B cell (primary cell): ENCODE data around the gene TMTC3. TPM values are rescaled to one million over a fixed set of nuclear protein-coding genes. Genes with fewer than 3 reads are reported as not detected.

Source experiments
- ATAC-seq: fragments of 200-7000 bp; cut with Tn5 transposase; one replicate; pipeline ENCODE4 v1.10.0; 2021; ENCODE audit warnings: low read depth, mild to moderate bottlenecking, moderate number of reproducible peaks, moderate library complexity
- CTCF ChIA-PET: fragments of 350-600 bp; sonication (Branson Sonifier 250); formaldehyde crosslinking; loops from one replicate; lab custom pipeline; 2021; ENCODE audit warnings: antibody characterized with exemption, inconsistent platforms; lab: Charles Lee
- POLR2A ChIA-PET: fragments of 350-600 bp; sonication (Branson Sonifier 250); formaldehyde crosslinking; loops from one replicate; lab custom pipeline; 2021; ENCODE audit warnings: antibody characterized with exemption; lab: Charles Lee
- DNase-seq: peaks from one replicate; pipeline ENCODE4 v3.0.0; 2013
- H2AFZ ChIP-seq: 2 replicates; pipeline ENCODE4 v1.6.1; 2012; ENCODE audit warnings: mild to moderate bottlenecking, low read depth, low read length; ENCODE audit not compliant: insufficient read depth, poor library complexity, severe bottlenecking
- H3K27ac ChIP-seq, 2 donors: 1 replicate in 1 of 2; 2 replicates in 1 of 2; pipeline ENCODE4 v1.5.1; 2012 to 2013; ENCODE audit warnings: low read length in 2 of 2, mild to moderate bottlenecking in 2 of 2, moderate library complexity in 1 of 2
- H3K27me3 ChIP-seq, 4 experiments: fragments of 200-600 bp in 1 of 4; sonication (generic) in 1 of 4; replicated peaks in 1 of 4; 1 replicate in 2 of 4; 2 replicates in 2 of 4; pipeline versions ENCODE4 v1.6.1 to v1.7.0; 2013 to 2016; ENCODE audit warnings: low read length in 3 of 4, mild to moderate bottlenecking in 2 of 4, mixed read lengths in 1 of 4, moderate library complexity in 1 of 4; ENCODE audit not compliant: insufficient read depth in 4 of 4, control insufficient read depth in 3 of 4; ENCODE audit errors: control extremely low read depth in 1 of 4
- H3K36me3 ChIP-seq, 2 experiments: replicated peaks in 1 of 2; 1 replicate in 1 of 2; 2 replicates in 1 of 2; pipeline versions ENCODE4 v1.6.1 to v1.7.1; 2013; ENCODE audit warnings: low read length in 1 of 2; ENCODE audit not compliant: insufficient read depth in 2 of 2, control insufficient read depth in 1 of 2; ENCODE audit errors: control extremely low read depth in 1 of 2, extremely low read depth in 1 of 2
- H3K4me1 ChIP-seq, 2 donors: fragments of 200-600 bp in 1 of 2; sonication (generic) in 1 of 2; 1 replicate in 1 of 2; 2 replicates in 1 of 2; pipeline versions ENCODE4 v1.5.1 to v1.6.1; 2013 to 2017; ENCODE audit warnings: low read length in 2 of 2; ENCODE audit not compliant: control insufficient read depth in 2 of 2, insufficient read depth in 2 of 2
- H3K4me2 ChIP-seq: replicated peaks from 2 replicates; pipeline ENCODE3; 2012; ENCODE audit warnings: mild to moderate bottlenecking, low read depth, low read length; ENCODE audit not compliant: poor library complexity, severe bottlenecking
- H3K4me3 ChIP-seq, 5 experiments: fragments of 200-600 bp in 1 of 5; sonication (generic) in 1 of 5; 1 replicate in 3 of 5; 2 replicates in 2 of 5; pipeline versions ENCODE4 v1.5.1 to v1.7.0; 2011 to 2016; ENCODE audit warnings: low read length in 4 of 5, mild to moderate bottlenecking in 4 of 5, low read depth in 2 of 5, control low read depth in 1 of 5, moderate library complexity in 1 of 5; ENCODE audit not compliant: insufficient read depth in 1 of 5; ENCODE audit errors: control extremely low read depth in 1 of 5, extremely low read depth in 1 of 5
- H3K79me2 ChIP-seq: fragments of 200-600 bp; sonication (generic); one replicate; pipeline ENCODE4 v1.6.0; 2016; ENCODE audit warnings: low read length; ENCODE audit not compliant: control insufficient read depth, insufficient read depth
- H3K9ac ChIP-seq: fragments of 200-600 bp; sonication (generic); 2 replicates; pipeline ENCODE4 v1.6.1; 2017; ENCODE audit warnings: mild to moderate bottlenecking, low read length, moderate library complexity
- H3K9me3 ChIP-seq, 3 donors: one replicate each; pipeline versions ENCODE4 v1.6.1 to v1.7.1; 2013; ENCODE audit warnings: low read length in 2 of 3; ENCODE audit not compliant: control insufficient read depth in 2 of 3, insufficient read depth in 1 of 3; ENCODE audit errors: control extremely low read depth in 1 of 3
- H4K20me1 ChIP-seq: 2 replicates; pipeline ENCODE4 v1.6.0; 2012; ENCODE audit warnings: mild to moderate bottlenecking, low read length; ENCODE audit not compliant: insufficient read depth, control insufficient read depth, poor library complexity, severe bottlenecking
- H3K27ac Mint-ChIP-seq: one replicate; pipeline ENCODE4 v1.8.0; 2021; ENCODE audit warnings: mixed read lengths
- H3K27me3 Mint-ChIP-seq: one replicate; pipeline ENCODE4 v1.8.0; 2021; ENCODE audit warnings: mixed read lengths
- H3K4me1 Mint-ChIP-seq: one replicate; pipeline ENCODE4 v1.8.0; 2021; ENCODE audit warnings: mixed read lengths
- H3K4me3 Mint-ChIP-seq: one replicate; pipeline ENCODE4 v1.8.0; 2021; ENCODE audit warnings: mixed read lengths
- H3K9me3 Mint-ChIP-seq: one replicate; pipeline ENCODE4 v1.8.0; 2022; ENCODE audit warnings: mixed read lengths; ENCODE audit not compliant: insufficient read depth
- CTCF ChIP-seq: fragments of 200-600 bp; IDR thresholded peaks from one replicate; pipeline ENCODE4 v1.8.0; 2022; ENCODE audit warnings: antibody characterized with exemption, mild to moderate bottlenecking
- EZH2 ChIP-seq: IDR thresholded peaks from 2 replicates; pipeline ENCODE4 v1.6.1; 2012; ENCODE audit warnings: borderline replicate concordance, low read depth, mild to moderate bottlenecking, moderate library complexity, low read length; ENCODE audit not compliant: insufficient read depth, poor library complexity, severe bottlenecking
- WGBS: methylation state at CpG from one replicate; pipeline ENCODE4 v1.1.5; 2013; ENCODE audit warnings: missing lambda C conversion rate; ENCODE audit not compliant: insufficient coverage; 5-methylcytosine and 5-hydroxymethylcytosine counted together
- intact Hi-C: fragments of 100-400 bp; cut with micrococcal nuclease; formaldehyde crosslinking; loops from one replicate; pipeline ENCODE4 v1.10.0; 2022
- polyA plus RNA-seq: library from polyadenylated mRNA; depleted of rRNA; stranded (reverse); fragments of >200 nt; gene quantifications from 2 replicates; pipeline ENCODE4 v1.2.3, GENCODE V29; 2012
- total RNA-seq, 2 donors: library from RNA; stranded (reverse); fragments of 120-200 nt in 1 of 2; gene quantifications; 1 replicate in 1 of 2; 2 replicates in 1 of 2; pipeline versions ENCODE4 v1.2.3 to v1.2.4, GENCODE V29; 2013 to 2022

Gene TMTC3
- total and polyA plus RNA-seq, 2 donors (not counting 1 experiment from before 2014, with no cell fraction given) = 1.7 to 10.1 TPM

- ChIA-PET POLR2A (no interaction called here), CTCF (no interaction called here)
- Histone ChIP-seq H3K4me2 (no peak overlapping the region), H3K27me3 (no peaks in the 10 kb centered on the region), H3K9ac (no peak overlapping the region), H3K4me3 (no peak overlapping the region), H3K9me3 (peaks cover 0 to 5% (median 0%) of the 10 kb centered on the region in 3 donors), H3K4me1 (no peaks in the 10 kb centered on the region), H3K27ac (no peak overlapping the region), H3K36me3 (no peaks in the 10 kb centered on the region), H2AFZ (no peak overlapping the region), H3K79me2 (no peaks in the 10 kb centered on the region), H4K20me1 (no peaks in the 10 kb centered on the region)
- H3K4me1 Mint-ChIP-seq = no peaks in the 10 kb centered on the region
- DNase-seq (no peak), ATAC-seq (no peak)
- H3K27ac Mint-ChIP-seq = no peak overlapping the region
- H3K4me3 Mint-ChIP-seq = no peak overlapping the region
- WGBS = 74% methylated on average over 6 of the region's 7 CpGs
- H3K27me3 Mint-ChIP-seq = no peaks in the 10 kb centered on the region
- TF ChIP-seq CTCF (no peak), EZH2 (no peak)
- H3K9me3 Mint-ChIP-seq = no peaks in the 10 kb centered on the region
- intact Hi-C loops = no loop called here
Observed at GRCh38 chr12:88227263-88227662, 85.2 kb downstream of the TMTC3 start.

- intact Hi-C loops = no loop called here
- Mint-ChIP-seq H3K27ac (no peak overlapping the region), H3K9me3 (no peaks in the 10 kb centered on the region), H3K4me3 (no peak overlapping the region), H3K27me3 (no peaks in the 10 kb centered on the region), H3K4me1 (no peaks in the 10 kb centered on the region)
- no peaks in the 10 kb centered on the region for H3K36me3 ChIP-seq
- POLR2A ChIA-PET = no interaction called here
- no peaks in the 10 kb centered on the region for H3K4me1 ChIP-seq
- H4K20me1 ChIP-seq = no peaks in the 10 kb centered on the region
- no peak overlapping the region for H3K4me3 ChIP-seq
- H3K9me3 ChIP-seq = no peaks in the 10 kb centered on the region
- no peaks in the 10 kb centered on the region for H3K27me3 ChIP-seq
- H3K4me2 ChIP-seq = no peak overlapping the region
- DNase-seq (no peak), ATAC-seq (no peak)
- CTCF ChIA-PET = no interaction called here
- H3K79me2 ChIP-seq = no peaks in the 10 kb centered on the region
- H3K9ac ChIP-seq = no peak overlapping the region
- TF ChIP-seq CTCF (no peak), EZH2 (no peak)
- 94% methylated on average over 12 of the region's 12 CpGs for WGBS
- H3K27ac ChIP-seq = no peak overlapping the region
- no peak overlapping the region for H2AFZ ChIP-seq
Observed at GRCh38 chr12:88227871-88228270, 85.8 kb downstream of the TMTC3 start.
